GM21717 (cell line): ENCODE measurements around the gene ABI1.

ENCODE experiments used
- ATAC-seq: cut with Tn5 transposase; IDR thresholded peaks from one replicate; pipeline ENCODE4 v1.9.1; 2021; ENCODE audit warnings: mild to moderate bottlenecking, moderate library complexity; ENCODE audit not compliant: unreplicated experiment

Gene ABI1

GRCh38 chr10:26721561-26721960, 139.2 kb downstream of the ABI1 start:
- ATAC-seq = no peak

GRCh38 chr10:26717476-26717875, 143.3 kb downstream of the ABI1 start:
- ATAC-seq = no peak

- no peak for ATAC-seq
Observed at GRCh38 chr10:26715137-26715487, 145.6 kb downstream of the ABI1 start.

- ATAC-seq = no peak
Observed at GRCh38 chr10:26714415-26715136, 146.2 kb downstream of the ABI1 start.

- ATAC-seq = no peak
Observed at GRCh38 chr10:26711324-26711723, 149.4 kb downstream of the ABI1 start.

- no peak for ATAC-seq
Observed at GRCh38 chr10:26706936-26707335, 153.8 kb downstream of the ABI1 start.

- no peak for ATAC-seq
Observed at GRCh38 chr10:26706206-26706605, 154.6 kb downstream of the ABI1 start.

GRCh38 chr10:26703974-26704373, 156.8 kb downstream of the ABI1 start:
- no peak for ATAC-seq

- no peak for ATAC-seq
Observed at GRCh38 chr10:26703096-26703495, 157.7 kb downstream of the ABI1 start.

- ATAC-seq = no peak
Observed at GRCh38 chr10:26700884-26701630, 159.7 kb downstream of the ABI1 start.

GRCh38 chr10:26699631-26700030, 161.1 kb downstream of the ABI1 start:
- no peak for ATAC-seq

- no peak for ATAC-seq
Observed at GRCh38 chr10:26698909-26699308, 161.8 kb downstream of the ABI1 start.

- ATAC-seq = no peak
Observed at GRCh38 chr10:26697922-26698608, 162.7 kb downstream of the ABI1 start.

- ATAC-seq = peak; percentile 81
Observed at GRCh38 chr10:26697163-26697921, 163.4 kb downstream of the ABI1 start, which contains the start of gene PDSS1. TSS of gene PDSS1 (plus strand) at chr10:26697701. CDS start at chr10:26697712, 11 bp downstream.

GRCh38 chr10:26696786-26697162, 164.0 kb downstream of the ABI1 start:
- no peak for ATAC-seq
